Muscle layer of colon (tissue), 2 donors: ENCODE data around the gene MYH11.
"Not testable (repeated sequence)": the region's sequence is repeated elsewhere in the genome, so short reads cannot be mapped to it uniquely, and the experiment has no call there.

Source experiments
- H3K27ac ChIP-seq: one replicate; pipeline ENCODE4 v1.7.0; 2013; ENCODE audit warnings: low read depth, mild to moderate bottlenecking, low read length, moderate library complexity
- H3K27me3 ChIP-seq, 2 donors: one replicate each; pipeline ENCODE4 v1.7.0; 2013; ENCODE audit warnings: low read length in 2 of 2, mild to moderate bottlenecking in 2 of 2; ENCODE audit not compliant: insufficient read depth in 2 of 2, control insufficient read depth in 1 of 2
- H3K36me3 ChIP-seq: one replicate; pipeline ENCODE4 v1.7.0; 2013; ENCODE audit warnings: mild to moderate bottlenecking, low read length; ENCODE audit not compliant: insufficient read depth
- H3K4me1 ChIP-seq: one replicate; pipeline ENCODE4 v1.7.0; 2013; ENCODE audit warnings: mild to moderate bottlenecking, low read length; ENCODE audit not compliant: insufficient read depth
- H3K4me3 ChIP-seq, 2 donors: one replicate each; pipeline ENCODE4 v1.7.0; 2013; ENCODE audit warnings: low read length in 2 of 2, low read depth in 1 of 2, mild to moderate bottlenecking in 1 of 2, moderate library complexity in 1 of 2
- H3K9ac ChIP-seq: one replicate; pipeline ENCODE4 v1.7.0; 2013; ENCODE audit warnings: low read length
- H3K9me3 ChIP-seq: one replicate; pipeline ENCODE4 v1.7.0; 2013; ENCODE audit warnings: mild to moderate bottlenecking, low read length
- donor health status: abdominal sarcoma.
- donor health status: Adenocarcinoma of cecum.

Gene MYH11

GRCh38 chr16:15742716-15743115 is 114.1 kb downstream of the MYH11 start:
- no peak overlapping the region for H3K9ac ChIP-seq
- H3K36me3 ChIP-seq = peaks cover 90% of the 10 kb centered on the region
- peaks cover 5% of the 10 kb centered on the region for H3K4me1 ChIP-seq
- H3K4me3 ChIP-seq = no peak overlapping the region
- no peaks in the 10 kb centered on the region for H3K27me3 ChIP-seq
- no peak overlapping the region for H3K27ac ChIP-seq
- no peaks in the 10 kb centered on the region for H3K9me3 ChIP-seq

GRCh38 chr16:15741207-15741871 is 115.5 kb downstream of the MYH11 start:
- peaks cover 5% of the 10 kb centered on the region for H3K4me1 ChIP-seq
- no peak overlapping the region for H3K27ac ChIP-seq
- no peak overlapping the region for H3K9ac ChIP-seq
- no peak overlapping the region for H3K4me3 ChIP-seq
- H3K36me3 ChIP-seq = peaks cover 90% of the 10 kb centered on the region
- H3K27me3 ChIP-seq = no peaks in the 10 kb centered on the region
- no peaks in the 10 kb centered on the region for H3K9me3 ChIP-seq

- H3K27me3 ChIP-seq = no peaks in the 10 kb centered on the region
- H3K4me3 ChIP-seq = no peak overlapping the region
- H3K9me3 ChIP-seq = no peaks in the 10 kb centered on the region
- H3K36me3 ChIP-seq = peaks cover 95% of the 10 kb centered on the region
- H3K9ac ChIP-seq = no peak overlapping the region
- H3K27ac ChIP-seq = no peak overlapping the region
- H3K4me1 ChIP-seq = peaks cover 5% of the 10 kb centered on the region
Observed at GRCh38 chr16:15739950-15740349, 116.9 kb downstream of the MYH11 start.

GRCh38 chr16:15739464-15739863 is 117.4 kb downstream of the MYH11 start:
- peaks cover 95% of the 10 kb centered on the region for H3K36me3 ChIP-seq
- H3K27me3 ChIP-seq = no peaks in the 10 kb centered on the region
- no peak overlapping the region for H3K9ac ChIP-seq
- H3K4me1 ChIP-seq = peaks cover 5% of the 10 kb centered on the region
- H3K4me3 ChIP-seq = no peak overlapping the region
- no peaks in the 10 kb centered on the region for H3K9me3 ChIP-seq
- no peak overlapping the region for H3K27ac ChIP-seq

GRCh38 chr16:15737140-15737644 is 119.6 kb downstream of the MYH11 start:
- Histone ChIP-seq H3K9me3 (no peaks in the 10 kb centered on the region), H3K9ac (no peak overlapping the region), H3K36me3 (peaks cover 98% of the 10 kb centered on the region), H3K27me3 (no peaks in the 10 kb centered on the region), H3K4me1 (peaks cover 9% of the 10 kb centered on the region), H3K27ac (no peak overlapping the region), H3K4me3 (no peak overlapping the region)

GRCh38 chr16:15736529-15736928 is 120.3 kb downstream of the MYH11 start:
- H3K4me3 ChIP-seq = no peak overlapping the region

GRCh38 chr16:15735610-15736009 is 121.2 kb downstream of the MYH11 start:
- Histone ChIP-seq H3K36me3 (peaks cover 96% of the 10 kb centered on the region), H3K4me1 (peaks cover 14% of the 10 kb centered on the region), H3K27ac (no peak overlapping the region), H3K27me3 (no peaks in the 10 kb centered on the region), H3K4me3 (no peak overlapping the region), H3K9ac (no peak overlapping the region), H3K9me3 (no peaks in the 10 kb centered on the region)

More at GRCh38 chr16:15736529-15736928, 120.3 kb downstream of the MYH11 start:
- H3K9me3 ChIP-seq = no peaks in the 10 kb centered on the region
- no peaks in the 10 kb centered on the region for H3K27me3 ChIP-seq
- peaks cover 9% of the 10 kb centered on the region for H3K4me1 ChIP-seq
- H3K36me3 ChIP-seq = peaks cover 96% of the 10 kb centered on the region
- no peak overlapping the region for H3K9ac ChIP-seq
- H3K27ac ChIP-seq = no peak overlapping the region

GRCh38 chr16:15732416-15732815 is 124.4 kb downstream of the MYH11 start:
- no peak overlapping the region for H3K27ac ChIP-seq
- H3K4me3 ChIP-seq = no peak overlapping the region
- peaks cover 97% of the 10 kb centered on the region for H3K36me3 ChIP-seq
- no peaks in the 10 kb centered on the region for H3K9me3 ChIP-seq
- no peak overlapping the region for H3K9ac ChIP-seq
- no peaks in the 10 kb centered on the region for H3K27me3 ChIP-seq
- H3K4me1 ChIP-seq = peaks cover 14% of the 10 kb centered on the region

GRCh38 chr16:15729152-15729551 is 127.7 kb downstream of the MYH11 start:
- Histone ChIP-seq H3K36me3 (peaks cover 95% of the 10 kb centered on the region), H3K27me3 (no peaks in the 10 kb centered on the region), H3K27ac (no peak overlapping the region), H3K9ac (no peak overlapping the region), H3K4me1 (peaks cover 22% of the 10 kb centered on the region), H3K9me3 (no peaks in the 10 kb centered on the region), H3K4me3 (no peak overlapping the region)

- H3K9ac ChIP-seq, H3K9me3 ChIP-seq, H3K27me3 ChIP-seq, H3K4me3 ChIP-seq: not testable (repeated sequence)
- peaks cover 94% of the 10 kb centered on the region for H3K36me3 ChIP-seq
- peaks cover 20% of the 10 kb centered on the region for H3K4me1 ChIP-seq
- H3K27ac ChIP-seq = peak overlapping the region; percentile 6
Observed at GRCh38 chr16:15727697-15728096, 129.1 kb downstream of the MYH11 start.

- H3K27me3 ChIP-seq = no peaks in the 10 kb centered on the region
- no peak overlapping the region for H3K9ac ChIP-seq
- no peak overlapping the region for H3K27ac ChIP-seq
- peaks cover 95% of the 10 kb centered on the region for H3K36me3 ChIP-seq
- no peaks in the 10 kb centered on the region for H3K9me3 ChIP-seq
- peaks cover 20% of the 10 kb centered on the region for H3K4me1 ChIP-seq
- no peak overlapping the region for H3K4me3 ChIP-seq
Observed at GRCh38 chr16:15726715-15727114, 130.1 kb downstream of the MYH11 start.

GRCh38 chr16:15725641-15726240 is 131.1 kb downstream of the MYH11 start:
- Histone ChIP-seq H3K9ac (no peak overlapping the region), H3K27me3 (no peaks in the 10 kb centered on the region), H3K36me3 (peaks cover 96% of the 10 kb centered on the region), H3K9me3 (no peaks in the 10 kb centered on the region), H3K27ac (peak overlapping the region; percentile 39), H3K4me3 (no peak overlapping the region), H3K4me1 (peaks cover 14% of the 10 kb centered on the region)
